Suppressor macrophage treated with lipopolysaccharide for 1 hour (primary cell): ENCODE results near the gene ANO2.
A peak's percentile ranks its signal among the peaks of the same experiment; 100 is the strongest.

ENCODE experiments used
- DNase-seq, 3 donors: peaks; one replicate each; pipeline ENCODE4 v3.0.0-alpha.2; 2020 to 2022

The ANO2 gene

DNA sequence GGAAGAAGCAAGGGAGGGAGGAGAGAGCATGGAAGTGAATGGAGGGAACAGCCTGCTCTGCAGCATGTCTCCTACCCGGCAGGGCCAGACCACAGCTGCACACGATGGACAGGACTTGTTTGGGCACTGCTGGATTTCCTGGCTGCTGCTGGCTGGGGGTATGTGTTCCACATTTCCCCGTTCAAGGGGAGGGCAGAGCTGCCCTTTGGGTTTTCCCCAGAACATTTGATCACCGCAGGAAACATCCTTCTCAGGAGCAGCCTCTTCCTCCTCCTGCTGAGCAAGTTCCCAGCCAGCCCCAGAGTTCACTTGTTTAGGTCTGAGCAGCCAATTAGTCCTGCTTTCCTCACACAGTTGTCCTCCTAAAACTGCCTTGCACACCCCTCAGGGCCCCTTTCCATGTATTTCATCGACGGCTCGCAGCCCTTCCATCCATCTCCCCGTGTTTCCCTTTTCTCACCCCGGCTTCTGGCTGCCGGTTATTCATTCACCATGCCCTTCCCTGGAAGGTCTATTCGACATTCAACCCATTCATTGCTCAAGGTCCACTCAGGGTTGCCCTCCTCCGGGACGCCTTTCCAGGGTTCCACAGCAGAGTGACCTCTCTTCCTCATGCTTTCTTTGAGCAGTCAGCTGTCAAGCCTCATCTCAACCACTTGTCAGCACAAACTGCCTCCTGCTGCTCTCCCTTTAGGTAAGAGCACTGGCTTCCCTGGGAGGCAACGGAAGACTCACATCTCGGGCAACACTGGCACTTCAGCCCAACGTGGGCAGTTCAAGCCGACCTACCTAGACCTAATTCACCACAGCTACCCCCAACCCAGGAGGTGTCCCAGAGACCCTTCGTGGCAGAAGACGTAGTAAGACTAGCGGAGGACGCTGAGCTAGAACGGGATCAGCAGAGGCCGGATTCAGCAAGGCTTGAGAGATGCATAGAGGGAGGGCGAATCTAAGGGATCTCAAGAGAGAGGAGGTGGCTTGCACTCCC is 20.1 kb upstream of the ANO2 start:
- DNase-seq: peak; percentile 20 to 33 (median 22)

GRCh38 chr12:5963515-5963914 is 18.5 kb upstream of the ANO2 start:
- no peak for DNase-seq

DNA sequence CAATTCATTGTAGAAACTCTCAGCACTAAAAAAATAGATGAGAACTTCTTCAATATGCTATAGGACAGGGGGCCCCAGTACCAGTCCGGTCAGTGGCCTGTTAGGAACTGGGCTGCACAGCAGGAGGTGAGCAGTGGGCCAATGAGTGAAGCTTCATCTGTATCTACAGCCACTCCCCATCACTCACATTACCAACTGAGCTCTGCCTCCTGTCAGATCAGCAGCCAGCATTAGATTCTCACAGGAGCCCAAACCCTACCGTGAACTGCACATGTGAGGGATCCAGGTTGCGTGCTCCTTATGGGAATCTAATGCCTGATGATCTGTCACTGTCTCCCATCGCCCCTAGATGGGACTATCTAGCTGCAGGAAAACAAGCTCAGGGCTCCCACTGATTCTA is 15.7 kb upstream of the ANO2 start:
- DNase-seq: no peak

DNA sequence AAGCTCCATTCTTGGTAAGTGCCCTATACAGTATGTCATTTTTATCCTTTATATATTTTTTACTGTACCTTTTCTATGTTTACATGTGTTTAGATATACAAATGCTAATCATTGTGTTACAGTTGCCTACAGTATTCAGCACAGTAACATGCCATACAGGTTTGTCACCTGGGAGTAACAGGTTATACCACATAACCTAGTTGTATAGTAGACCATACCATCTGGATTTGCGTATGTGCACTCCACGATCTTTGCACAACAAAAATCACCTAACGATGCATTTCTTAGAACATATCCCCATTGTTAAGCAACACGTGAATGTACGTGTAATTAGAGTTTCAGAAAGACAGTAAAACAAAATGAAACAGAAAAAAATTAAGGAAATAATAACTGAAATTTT is 11.9 kb upstream of the ANO2 start:
- DNase-seq: no peak

GRCh38 chr12:5954661-5955060 is 9.6 kb upstream of the ANO2 start:
- DNase-seq: no peak

GRCh38 chr12:5953835-5954586 is 9.0 kb upstream of the ANO2 start:
- DNase-seq: no peak

DNA sequence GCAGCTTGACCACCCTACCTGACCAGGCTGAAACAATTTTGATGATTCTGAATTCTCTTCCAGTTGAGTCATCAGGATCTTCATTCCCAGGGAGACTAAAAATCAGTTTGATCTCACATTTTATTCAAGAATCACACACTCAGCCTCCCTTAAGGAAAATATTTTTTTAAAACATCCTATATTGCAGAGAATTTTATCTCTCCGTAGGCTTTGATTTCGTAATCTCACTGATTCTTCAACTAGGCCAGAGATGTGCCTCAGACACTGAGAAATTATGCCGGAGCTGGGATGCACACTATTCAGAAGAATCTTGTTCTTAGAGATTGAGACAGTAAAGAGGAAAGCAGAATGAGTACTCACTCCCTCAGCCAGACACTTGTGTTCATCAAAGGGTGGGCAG is 7.0 kb upstream of the ANO2 start:
- no peak for DNase-seq

DNA sequence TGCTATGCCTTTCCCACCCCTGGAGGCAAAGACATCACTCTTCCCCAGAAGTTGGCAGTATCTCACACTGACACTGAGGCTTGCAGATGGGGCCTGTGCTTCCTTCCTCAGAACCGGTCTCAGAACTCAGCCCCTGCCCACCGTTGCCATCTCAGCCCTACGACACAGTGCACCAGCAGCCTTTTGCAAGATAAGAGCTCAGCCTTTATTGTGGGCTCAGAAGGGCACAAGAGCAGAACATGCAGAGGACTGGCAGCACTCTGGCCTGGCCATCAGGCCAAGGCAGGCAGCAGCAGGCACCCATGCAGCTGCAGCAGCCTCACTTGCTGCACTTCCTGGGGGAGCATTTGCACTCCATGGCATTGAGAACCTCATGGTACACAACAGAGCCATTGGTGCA is 3.6 kb upstream of the ANO2 start:
- no peak for DNase-seq

DNA sequence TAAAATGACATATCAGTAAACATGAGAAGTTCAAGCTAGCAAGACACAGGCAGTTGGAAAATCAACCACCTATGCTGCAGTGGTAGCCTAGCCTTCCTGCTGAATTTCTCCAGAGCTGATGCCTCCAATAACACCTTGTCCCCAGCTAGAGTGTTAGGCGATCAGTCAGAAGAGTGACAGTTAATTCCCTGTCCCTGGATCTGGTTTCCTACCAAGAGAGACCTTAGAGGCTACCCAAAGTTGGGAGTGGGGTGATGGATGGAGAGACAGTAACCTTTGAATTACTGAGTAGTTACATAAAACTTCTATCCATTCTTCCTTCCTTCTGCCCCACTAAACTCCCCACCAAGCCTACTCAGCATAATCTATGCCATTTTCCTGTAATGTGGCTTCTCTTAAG is 1.9 kb upstream of the ANO2 start:
- no peak for DNase-seq

GRCh38 chr12:5946388-5946787 is 1.3 kb upstream of the ANO2 start:
- DNase-seq: no peak

- no peak for DNase-seq
Observed at GRCh38 chr12:5944688-5945070, 380 bp downstream of the ANO2 start.

GRCh38 chr12:5944053-5944452 is 1.0 kb downstream of the ANO2 start:
- DNase-seq: no peak

- DNase-seq: no peak
Observed at GRCh38 chr12:5941907-5942306, 3.2 kb downstream of the ANO2 start.

- DNase-seq: no peak
Observed at GRCh38 chr12:5927732-5928516, 17.1 kb downstream of the ANO2 start.

- DNase-seq: no peak
Observed at GRCh38 chr12:5925646-5926045, 19.4 kb downstream of the ANO2 start.

- no peak for DNase-seq
Observed at GRCh38 chr12:5924342-5924741, 20.7 kb downstream of the ANO2 start.

- no peak for DNase-seq
Observed at GRCh38 chr12:5923751-5924150, 21.3 kb downstream of the ANO2 start.

DNA sequence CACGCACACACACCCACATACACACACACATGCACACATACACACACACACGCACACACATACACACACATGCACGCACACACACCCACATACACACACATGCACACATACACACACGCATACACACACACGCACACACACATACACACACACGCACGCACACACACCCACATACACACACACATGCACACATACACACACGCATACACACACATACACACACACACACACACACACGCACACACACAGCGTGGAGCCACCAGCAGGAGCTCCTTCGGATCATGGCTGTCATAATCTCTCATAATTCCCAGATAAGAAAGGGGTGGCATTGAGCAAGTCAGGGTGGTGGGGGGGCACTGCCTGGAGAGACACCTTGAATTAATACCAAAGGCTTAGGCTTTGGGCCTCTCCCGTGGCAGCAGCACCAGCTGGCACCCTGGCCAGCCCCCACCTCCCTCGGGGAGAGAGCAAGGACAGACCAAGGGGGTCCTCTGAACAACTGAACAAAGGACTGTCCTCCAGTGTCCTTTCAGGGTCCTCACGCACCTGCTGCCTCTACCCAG is 21.9 kb downstream of the ANO2 start:
- no peak for DNase-seq

DNA sequence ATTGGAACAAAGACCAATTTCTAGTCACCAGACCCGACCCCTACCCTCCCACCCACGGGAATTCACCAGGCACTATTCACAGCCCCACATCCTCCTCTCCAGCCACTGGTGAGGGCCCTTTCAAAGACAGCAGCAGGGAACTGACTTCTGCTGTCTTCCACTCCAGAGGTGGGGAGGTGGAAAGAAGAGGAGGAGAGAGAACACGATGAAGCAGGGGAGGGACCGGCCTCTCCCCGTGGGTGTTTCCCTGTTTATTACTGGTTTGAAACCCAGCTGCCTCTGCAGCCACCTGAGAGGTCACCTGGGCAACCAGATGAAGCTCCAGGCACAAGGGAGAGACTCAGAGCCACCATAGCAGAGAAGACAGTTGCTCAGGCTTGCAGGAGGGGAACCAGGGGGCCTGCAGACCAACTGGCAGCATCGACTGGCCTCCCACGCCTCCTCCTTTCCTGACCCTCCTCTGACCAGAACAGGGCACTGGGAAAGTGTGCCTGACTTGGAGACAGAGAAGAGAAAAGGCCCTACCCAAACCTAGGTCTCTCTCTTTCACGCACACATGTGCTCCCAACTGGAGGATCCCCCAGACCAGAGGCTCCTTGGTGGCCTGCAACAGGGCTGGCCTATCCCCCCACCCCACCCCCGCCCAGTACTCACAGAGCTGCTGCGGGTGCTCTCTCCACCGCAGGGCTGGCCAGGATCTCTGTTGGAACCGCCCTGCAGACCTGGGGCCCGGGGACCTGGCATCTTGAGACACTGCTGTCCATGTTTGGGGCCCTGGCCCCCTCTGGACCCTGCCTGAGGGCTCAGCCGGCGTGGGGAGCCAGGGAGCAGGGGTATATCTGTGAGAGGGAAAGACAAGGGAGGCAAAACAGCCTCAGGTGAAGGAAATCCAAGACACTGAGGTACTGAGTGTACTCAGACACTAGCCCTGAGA is 22.8 kb downstream of the ANO2 start:
- no peak for DNase-seq

- no peak for DNase-seq
Observed at GRCh38 chr12:5921027-5921909, 23.8 kb downstream of the ANO2 start.

DNA sequence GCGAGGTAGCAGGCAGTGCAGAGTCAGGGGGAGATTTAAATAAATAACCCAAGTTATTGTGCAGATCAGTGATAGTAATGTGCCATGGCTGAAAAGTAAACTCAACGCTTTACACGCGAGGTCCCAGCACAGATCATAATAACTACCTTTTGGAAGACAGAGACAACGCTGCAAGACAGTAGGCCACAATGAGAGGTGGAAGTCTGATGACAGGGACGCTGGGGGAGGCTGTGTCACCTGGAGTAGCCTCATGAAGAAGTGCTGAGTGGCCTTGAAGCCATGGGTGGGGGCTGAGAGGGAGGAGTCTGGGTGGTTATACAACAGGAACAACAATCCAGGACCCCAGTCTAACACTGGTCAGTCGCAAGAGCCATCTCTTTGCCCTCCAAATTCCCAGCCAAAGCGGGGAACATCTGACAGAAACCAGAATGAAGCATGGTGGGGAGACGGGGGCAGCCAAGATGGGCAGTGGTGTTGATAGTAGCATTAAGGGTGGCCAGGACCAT is 28.2 kb downstream of the ANO2 start:
- DNase-seq: no peak
